OCI-LY1 (cell line): ENCODE measurements around the gene MAF.

Source experiments
- H2AFZ ChIP-seq: fragments of 200-600 bp; sonication (generic), shearing (Covaris generic); 2 replicates; pipeline ENCODE4 v1.6.0; 2014; ENCODE audit warnings: antibody characterized with exemption, mild to moderate bottlenecking, low read length
- H3F3A ChIP-seq: fragments of 200-600 bp; sonication (generic), shearing (Covaris generic); 2 replicates; pipeline ENCODE4 v1.6.0; 2014; ENCODE audit warnings: mild to moderate bottlenecking, antibody characterized with exemption, low read length, moderate library complexity; ENCODE audit not compliant: insufficient read depth
- H3K27ac ChIP-seq: fragments of 200-600 bp; sonication (generic); 2 replicates; pipeline ENCODE4 v1.5.1; 2014; ENCODE audit warnings: low read length, mixed run types, mild to moderate bottlenecking, low read depth; ENCODE audit not compliant: poor library complexity, severe bottlenecking
- H3K27me3 ChIP-seq: fragments of 200-600 bp; sonication (generic); 2 replicates; pipeline ENCODE4 v1.6.0; 2014; ENCODE audit warnings: antibody characterized with exemption, mild to moderate bottlenecking, low read length, moderate library complexity; ENCODE audit not compliant: insufficient read depth
- H3K36me3 ChIP-seq: fragments of 200-600 bp; sonication (generic); 2 replicates; pipeline ENCODE4 v1.6.1; 2014; ENCODE audit warnings: mild to moderate bottlenecking, antibody characterized with exemption, low read length, moderate library complexity, mixed read lengths; ENCODE audit not compliant: insufficient read depth
- H3K4me1 ChIP-seq: fragments of 200-600 bp; sonication (generic); 2 replicates; pipeline ENCODE4 v1.5.1; 2014; ENCODE audit warnings: mild to moderate bottlenecking, low read length, moderate library complexity; ENCODE audit not compliant: insufficient read depth, severe bottlenecking
- H3K4me2 ChIP-seq: fragments of 200-600 bp; sonication (generic), shearing (Covaris generic); 2 replicates; pipeline ENCODE4 v1.6.1; 2014; ENCODE audit warnings: low read length
- H3K4me3 ChIP-seq: fragments of 200-600 bp; sonication (generic); 2 replicates; pipeline ENCODE4 v1.5.1; 2014; ENCODE audit warnings: low read length, low read depth, mild to moderate bottlenecking, mixed read lengths; ENCODE audit not compliant: poor library complexity, severe bottlenecking
- H3K79me2 ChIP-seq: fragments of 200-600 bp; shearing (Covaris generic); 2 replicates; pipeline ENCODE4 v1.6.1; 2016; ENCODE audit warnings: mixed run types, low read length, mixed read lengths; ENCODE audit not compliant: insufficient read depth
- H3K9ac ChIP-seq: fragments of 200-600 bp; sonication (generic), shearing (Covaris generic); 2 replicates; pipeline ENCODE4 v1.6.1; 2014; ENCODE audit warnings: mild to moderate bottlenecking, low read length, mixed read lengths
- H3K9me2 ChIP-seq: fragments of 200-600 bp; sonication (generic), shearing (Covaris generic); 2 replicates; pipeline ENCODE4 v1.6.1; 2014; ENCODE audit warnings: low read depth, mild to moderate bottlenecking, low read length, mixed read lengths
- H3K9me3 ChIP-seq: fragments of 200-600 bp; shearing (Covaris generic); 2 replicates; pipeline ENCODE4 v1.6.1; 2014; ENCODE audit warnings: low read length, mixed read lengths
- H4K20me1 ChIP-seq: fragments of 200-600 bp; sonication (generic), shearing (Covaris generic); 2 replicates; pipeline ENCODE4 v1.6.0; 2016; ENCODE audit warnings: mild to moderate bottlenecking, low read length; ENCODE audit not compliant: insufficient read depth
- CTCF ChIP-seq: fragments of 200-600 bp; sonication (generic), shearing (Covaris generic); IDR thresholded peaks from 2 replicates; pipeline ENCODE4 v1.5.1; 2017; ENCODE audit warnings: mild to moderate bottlenecking, antibody characterized with exemption, low read length, moderate library complexity, mixed read lengths
- EZH2 ChIP-seq: fragments of 200-600 bp; sonication (generic), shearing (Covaris generic); IDR thresholded peaks from 2 replicates; pipeline ENCODE4 v1.8.0; 2017; ENCODE audit warnings: borderline replicate concordance, mixed run types, mild to moderate bottlenecking, antibody characterized with exemption, low read length, moderate library complexity, mixed read lengths

Gene MAF

GRCh38 chr16:79625738-79626137 is 25.2 kb upstream of the MAF start:
- H3K9me2 ChIP-seq: no peaks in the 10 kb centered on the region
- H3K9me3 ChIP-seq: no peaks in the 10 kb centered on the region
- no peaks in the 10 kb centered on the region for H3K4me1 ChIP-seq
- H3K36me3 ChIP-seq: no peaks in the 10 kb centered on the region
- TF ChIP-seq CTCF (no peak), EZH2 (no peak)
- no peak overlapping the region for H3K4me2 ChIP-seq
- no peak overlapping the region for H3K9ac ChIP-seq
- H3K27me3 ChIP-seq: no peaks in the 10 kb centered on the region
- H3K27ac ChIP-seq: no peak overlapping the region
- H3K4me3 ChIP-seq: no peak overlapping the region
- no peaks in the 10 kb centered on the region for H3F3A ChIP-seq
- no peaks in the 10 kb centered on the region for H4K20me1 ChIP-seq
- H2AFZ ChIP-seq: no peak overlapping the region
- no peaks in the 10 kb centered on the region for H3K79me2 ChIP-seq

- no peaks in the 10 kb centered on the region for H3K4me1 ChIP-seq
- no peak overlapping the region for H2AFZ ChIP-seq
- H3F3A ChIP-seq: no peaks in the 10 kb centered on the region
- no peak overlapping the region for H3K9ac ChIP-seq
- H3K4me2 ChIP-seq: no peak overlapping the region
- no peak overlapping the region for H3K27ac ChIP-seq
- H4K20me1 ChIP-seq: no peaks in the 10 kb centered on the region
- no peaks in the 10 kb centered on the region for H3K9me2 ChIP-seq
- H3K9me3 ChIP-seq: no peaks in the 10 kb centered on the region
- no peaks in the 10 kb centered on the region for H3K27me3 ChIP-seq
- TF ChIP-seq EZH2 (no peak), CTCF (no peak)
- no peak overlapping the region for H3K4me3 ChIP-seq
- H3K79me2 ChIP-seq: no peaks in the 10 kb centered on the region
- no peaks in the 10 kb centered on the region for H3K36me3 ChIP-seq
Measured at GRCh38 chr16:79623824-79624223, 23.3 kb upstream of the MAF start.

GRCh38 chr16:79623062-79623461 is 22.5 kb upstream of the MAF start:
- TF ChIP-seq EZH2 (no peak), CTCF (no peak)
- H3F3A ChIP-seq: no peaks in the 10 kb centered on the region
- no peak overlapping the region for H2AFZ ChIP-seq
- H3K4me1 ChIP-seq: no peaks in the 10 kb centered on the region
- H3K4me2 ChIP-seq: no peak overlapping the region
- H3K27ac ChIP-seq: no peak overlapping the region
- H3K4me3 ChIP-seq: no peak overlapping the region
- H3K79me2 ChIP-seq: no peaks in the 10 kb centered on the region
- H3K9ac ChIP-seq: no peak overlapping the region
- H4K20me1 ChIP-seq: no peaks in the 10 kb centered on the region
- no peaks in the 10 kb centered on the region for H3K27me3 ChIP-seq
- H3K9me2 ChIP-seq: no peaks in the 10 kb centered on the region
- no peaks in the 10 kb centered on the region for H3K36me3 ChIP-seq
- no peaks in the 10 kb centered on the region for H3K9me3 ChIP-seq
